T-helper 17 cell (primary cell): Measurements from ENCODE around the gene TCP11L2. TPM values are rescaled to one million over a fixed set of nuclear protein-coding genes. Genes with fewer than 3 reads are reported as not detected.
"Not testable (repeated sequence)": the region's sequence is repeated elsewhere in the genome, so short reads cannot be mapped to it uniquely, and the experiment has no call there.

Source experiments
- ATAC-seq: fragments of 150-1000 bp; cut with Tn5 transposase; 2 replicates; pipeline ENCODE4 v1.10.0; 2021; ENCODE audit warnings: mild to moderate bottlenecking, moderate library complexity
- DNase-seq, 3 donors: peaks; one replicate each; pipeline versions ENCODE4 v3.0.0 to v3.0.0-alpha.2; 2020 to 2021
- H3K9me3 ChIP-seq: one replicate; pipeline ENCODE4 v1.7.0; 2013; ENCODE audit warnings: low read length, mild to moderate bottlenecking; ENCODE audit not compliant: control insufficient read depth, poor library complexity, severe bottlenecking
- H3K27ac Mint-ChIP-seq: one replicate; pipeline ENCODE4 v1.8.0; 2022; ENCODE audit warnings: mild to moderate bottlenecking, moderate library complexity, mixed read lengths
- H3K27me3 Mint-ChIP-seq: one replicate; pipeline ENCODE4 v1.8.0; 2022; ENCODE audit warnings: mixed read lengths
- H3K36me3 Mint-ChIP-seq: one replicate; pipeline ENCODE4 v1.8.0; 2022; ENCODE audit warnings: low read depth, mixed read lengths
- H3K4me1 Mint-ChIP-seq: one replicate; pipeline ENCODE4 v1.8.0; 2022; ENCODE audit warnings: mild to moderate bottlenecking, mixed read lengths
- H3K4me3 Mint-ChIP-seq: one replicate; pipeline ENCODE4 v1.8.0; 2022; ENCODE audit warnings: mild to moderate bottlenecking, moderate library complexity, mixed read lengths
- total RNA-seq, 4 donors: library from RNA in 2 of 4; stranded (reverse) in 2 of 4; gene quantifications; one replicate each; pipeline ENCODE4 v1.2.3 and lab custom pipeline; 2022 to 2026

Gene TCP11L2
- total RNA-seq, 2 donors from 2014 or later: 134 to 148 TPM

- Mint-ChIP-seq H3K4me1 (peaks cover 58% of the 10 kb centered on the region), H3K27me3 (no peaks in the 10 kb centered on the region), H3K36me3 (peaks cover 8% of the 10 kb centered on the region), H3K4me3 (peak overlapping the region; percentile 97), H3K27ac (peak overlapping the region; percentile 98)
- DNase-seq (no peak), ATAC-seq (no peak)
- no peaks in the 10 kb centered on the region for H3K9me3 ChIP-seq
Observed at GRCh38 chr12:106304001-106304421, 1.5 kb downstream of the TCP11L2 start.

- no peaks in the 10 kb centered on the region for H3K9me3 ChIP-seq
- ATAC-seq (no peak), DNase-seq (no peak)
- H3K4me3 Mint-ChIP-seq: peak overlapping the region; percentile 97
- peaks cover 12% of the 10 kb centered on the region for H3K36me3 Mint-ChIP-seq
- H3K27me3 Mint-ChIP-seq: no peaks in the 10 kb centered on the region
- H3K4me1 Mint-ChIP-seq: peaks cover 64% of the 10 kb centered on the region
- H3K27ac Mint-ChIP-seq: peak overlapping the region; percentile 98
Observed at GRCh38 chr12:106304797-106305196, 2.3 kb downstream of the TCP11L2 start.

- Mint-ChIP-seq H3K27me3 (no peaks in the 10 kb centered on the region), H3K4me1 (peaks cover 70% of the 10 kb centered on the region), H3K36me3 (peaks cover 12% of the 10 kb centered on the region), H3K27ac (peak overlapping the region; percentile 98), H3K4me3 (peak overlapping the region; percentile 97)
- no peak for DNase-seq
- no peak for ATAC-seq
- H3K9me3 ChIP-seq: no peaks in the 10 kb centered on the region
Observed at GRCh38 chr12:106305376-106305775, 2.8 kb downstream of the TCP11L2 start.

GRCh38 chr12:106307181-106307580 lies 4.6 kb downstream of the TCP11L2 start:
- Mint-ChIP-seq H3K4me1 (peaks cover 72% of the 10 kb centered on the region), H3K4me3 (no peak overlapping the region), H3K27me3 (no peaks in the 10 kb centered on the region), H3K36me3 (peaks cover 12% of the 10 kb centered on the region), H3K27ac (no peak overlapping the region)
- DNase-seq: no peak
- no peaks in the 10 kb centered on the region for H3K9me3 ChIP-seq
- no peak for ATAC-seq

- Mint-ChIP-seq H3K4me3 (no peak overlapping the region), H3K27ac (peak overlapping the region; percentile 86), H3K27me3 (no peaks in the 10 kb centered on the region), H3K4me1 (peaks cover 69% of the 10 kb centered on the region), H3K36me3 (peaks cover 12% of the 10 kb centered on the region)
- no peaks in the 10 kb centered on the region for H3K9me3 ChIP-seq
- DNase-seq: no peak
- ATAC-seq: no peak
Observed at GRCh38 chr12:106308121-106308520, 5.6 kb downstream of the TCP11L2 start.

- DNase-seq: no peak
- Mint-ChIP-seq H3K36me3 (peaks cover 12% of the 10 kb centered on the region), H3K4me3 (peak overlapping the region; percentile 41)
Observed at GRCh38 chr12:106308611-106309010, 6.1 kb downstream of the TCP11L2 start.

GRCh38 chr12:106309671-106310505 lies 7.4 kb downstream of the TCP11L2 start:
- Mint-ChIP-seq H3K4me3 (no peak overlapping the region), H3K36me3 (peaks cover 12% of the 10 kb centered on the region), H3K4me1 (peaks cover 56% of the 10 kb centered on the region), H3K27me3 (no peaks in the 10 kb centered on the region), H3K27ac (peak overlapping the region; percentile 86)
- H3K9me3 ChIP-seq: no peaks in the 10 kb centered on the region
- ATAC-seq (no peak), DNase-seq (no peak)

More at GRCh38 chr12:106308611-106309010, 6.1 kb downstream of the TCP11L2 start:
- Mint-ChIP-seq H3K27ac (peak overlapping the region; percentile 86), H3K4me1 (peaks cover 66% of the 10 kb centered on the region), H3K27me3 (no peaks in the 10 kb centered on the region)
- no peaks in the 10 kb centered on the region for H3K9me3 ChIP-seq
- no peak for ATAC-seq

- H3K36me3 Mint-ChIP-seq: peaks cover 13% of the 10 kb centered on the region
Observed at GRCh38 chr12:106310687-106311086, 8.2 kb downstream of the TCP11L2 start.

GRCh38 chr12:106311139-106311538 lies 8.6 kb downstream of the TCP11L2 start:
- Mint-ChIP-seq H3K27ac (peak overlapping the region; percentile 86), H3K4me3 (no peak overlapping the region), H3K27me3 (no peaks in the 10 kb centered on the region), H3K36me3 (peaks cover 13% of the 10 kb centered on the region), H3K4me1 (peaks cover 46% of the 10 kb centered on the region)
- DNase-seq (no peak), ATAC-seq (no peak)
- H3K9me3 ChIP-seq: no peaks in the 10 kb centered on the region

More at GRCh38 chr12:106310687-106311086, 8.2 kb downstream of the TCP11L2 start:
- DNase-seq (no peak), ATAC-seq (no peak)
- Mint-ChIP-seq H3K27me3 (no peaks in the 10 kb centered on the region), H3K27ac (peak overlapping the region; percentile 86), H3K4me1 (peaks cover 51% of the 10 kb centered on the region), H3K4me3 (no peak overlapping the region)
- H3K9me3 ChIP-seq: no peaks in the 10 kb centered on the region

- peaks cover 36% of the 10 kb centered on the region for H3K4me1 Mint-ChIP-seq
- peaks cover 19% of the 10 kb centered on the region for H3K36me3 Mint-ChIP-seq
- DNase-seq, H3K4me3 Mint-ChIP-seq, H3K9me3 ChIP-seq, H3K27me3 Mint-ChIP-seq, ATAC-seq, H3K27ac Mint-ChIP-seq: not testable (repeated sequence)
Observed at GRCh38 chr12:106313413-106313812, 10.9 kb downstream of the TCP11L2 start.

- Mint-ChIP-seq H3K4me1 (peaks cover 22% of the 10 kb centered on the region), H3K4me3 (no peak overlapping the region), H3K27me3 (no peaks in the 10 kb centered on the region), H3K36me3 (peaks cover 11% of the 10 kb centered on the region), H3K27ac (peak overlapping the region; percentile 72)
- DNase-seq: no peak
- no peak for ATAC-seq
- no peaks in the 10 kb centered on the region for H3K9me3 ChIP-seq
Observed at GRCh38 chr12:106315523-106315922, 13.0 kb downstream of the TCP11L2 start.

- no peaks in the 10 kb centered on the region for H3K9me3 ChIP-seq
- H3K4me1 Mint-ChIP-seq: peaks cover 19% of the 10 kb centered on the region
- ATAC-seq: no peak
- H3K4me3 Mint-ChIP-seq: no peak overlapping the region
- DNase-seq: no peak
- H3K36me3 Mint-ChIP-seq: peaks cover 19% of the 10 kb centered on the region
- peak overlapping the region; percentile 34 for H3K27ac Mint-ChIP-seq
- no peaks in the 10 kb centered on the region for H3K27me3 Mint-ChIP-seq
Observed at GRCh38 chr12:106317406-106318082, 15.0 kb downstream of the TCP11L2 start.

GRCh38 chr12:106321139-106321850 lies 18.8 kb downstream of the TCP11L2 start:
- H3K4me3 Mint-ChIP-seq: no peak overlapping the region
- no peak for ATAC-seq

More at GRCh38 chr12:106321139-106321850, 18.8 kb downstream of the TCP11L2 start:
- peaks cover 26% of the 10 kb centered on the region for H3K4me1 Mint-ChIP-seq
- DNase-seq: no peak
- peak overlapping the region; percentile 45 for H3K27ac Mint-ChIP-seq
- no peaks in the 10 kb centered on the region for H3K27me3 Mint-ChIP-seq
- H3K9me3 ChIP-seq: no peaks in the 10 kb centered on the region
- H3K36me3 Mint-ChIP-seq: peaks cover 29% of the 10 kb centered on the region
